Right lung (tissue), 5 donors: ENCODE data around the gene PTRH1. TPM values are rescaled to one million over a fixed set of nuclear protein-coding genes. Genes with fewer than 3 reads are reported as not detected.
A peak's percentile ranks its signal among the peaks of the same experiment; 100 is the strongest.

ENCODE experiments used
- DNase-seq, 2 donors: peaks; one replicate each; pipeline ENCODE4 v3.0.0-alpha.2; 2013
- polyA plus RNA-seq, 5 donors: library from polyadenylated mRNA; unstranded; fragments of 120-200 nt; gene quantifications; one replicate each; pipeline versions ENCODE4 v1.2.1 to v1.2.3, GENCODE V29; 2013; ENCODE audit warnings: inconsistent platforms in 1 of 5, low replicate concordance in 1 of 5; ENCODE audit not compliant: insufficient read length in 5 of 5, insufficient read depth in 1 of 5

PTRH1 gene
- polyA plus RNA-seq, 5 donors = 4.0 to 11.5 (median 5.6) TPM

GRCh38 chr9:127744398-127745110, 29.1 kb upstream of the PTRH1 start:
- DNase-seq = no peak

GRCh38 chr9:127742435-127743088, 27.1 kb upstream of the PTRH1 start:
- no peak for DNase-seq

- DNase-seq = no peak
Observed at GRCh38 chr9:127741831-127742434, 26.5 kb upstream of the PTRH1 start.

GRCh38 chr9:127739614-127740330, 24.3 kb upstream of the PTRH1 start:
- DNase-seq = no peak

GRCh38 chr9:127738666-127739065, 23.2 kb upstream of the PTRH1 start:
- no peak for DNase-seq

GRCh38 chr9:127735530-127736185, 20.2 kb upstream of the PTRH1 start:
- no peak for DNase-seq

- peak; percentile 98 to 99 for DNase-seq
Observed at GRCh38 chr9:127734747-127735529, 19.5 kb upstream of the PTRH1 start, which contains the start of gene TOR2A. Gene TOR2A, minus strand, starts transcription at chr9:127735294. Its CDS starts 24 bp downstream, at chr9:127735270.

- no peak for DNase-seq
Observed at GRCh38 chr9:127734247-127734746, 18.8 kb upstream of the PTRH1 start.

GRCh38 chr9:127733614-127734013, 18.2 kb upstream of the PTRH1 start:
- no peak for DNase-seq

GRCh38 chr9:127732444-127732843, 17.0 kb upstream of the PTRH1 start:
- no peak for DNase-seq

GRCh38 chr9:127731938-127732337, 16.5 kb upstream of the PTRH1 start:
- no peak for DNase-seq

- DNase-seq = no peak
Observed at GRCh38 chr9:127730799-127731410, 15.4 kb upstream of the PTRH1 start.

- no peak for DNase-seq
Observed at GRCh38 chr9:127730262-127730661, 14.8 kb upstream of the PTRH1 start.

GRCh38 chr9:127729522-127730256, 14.2 kb upstream of the PTRH1 start:
- no peak for DNase-seq

GRCh38 chr9:127728808-127729207, 13.3 kb upstream of the PTRH1 start:
- DNase-seq = no peak

GRCh38 chr9:127726871-127727270, 11.4 kb upstream of the PTRH1 start:
- DNase-seq = no peak

GRCh38 chr9:127724012-127724411, 8.5 kb upstream of the PTRH1 start:
- no peak for DNase-seq

- DNase-seq = no peak
Observed at GRCh38 chr9:127723444-127723843, 8.0 kb upstream of the PTRH1 start.

GRCh38 chr9:127723013-127723412, 7.5 kb upstream of the PTRH1 start:
- no peak for DNase-seq
